NCI-H2227 (cell line): ENCODE measurements around the gene NCBP3.
A peak's percentile ranks its signal among the peaks of the same experiment; 100 is the strongest.
"Not testable (repeated sequence)": the region's sequence is repeated elsewhere in the genome, so short reads cannot be mapped to it uniquely, and the experiment has no call there.

Source experiments
- DNase-seq: peaks from one replicate; lab custom pipeline; 2025; ENCODE audit not compliant: unreplicated experiment; lab: John Stamatoyannopoulos, UW

NCBP3 gene

GRCh38 chr17:3848229-3848835 lies 2.3 kb upstream of the NCBP3 start:
- no peak for DNase-seq

DNA sequence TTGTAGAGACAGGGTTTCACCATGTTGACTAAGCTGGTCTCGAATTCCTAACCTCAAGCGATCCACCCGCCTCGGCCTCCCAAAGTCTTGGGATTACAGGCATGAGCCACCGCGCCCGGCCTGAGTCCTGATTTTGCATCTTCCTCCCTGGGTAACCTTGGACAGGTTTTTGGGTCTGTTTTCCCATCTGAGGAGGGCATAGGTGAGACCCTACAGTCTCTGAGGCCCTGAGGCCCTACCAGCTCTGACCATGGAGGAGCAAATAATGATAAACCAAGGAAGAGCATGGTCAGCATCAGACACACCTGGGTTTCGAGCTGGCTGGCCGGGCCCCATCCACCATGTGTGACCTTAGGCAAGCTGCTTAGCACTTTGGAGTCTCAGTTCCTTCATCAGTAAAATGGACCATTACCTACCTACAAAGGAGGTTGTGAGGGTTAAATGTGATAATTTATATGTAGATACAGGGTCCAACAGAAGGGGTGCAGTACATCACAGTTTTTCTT lies 1.2 kb upstream of the NCBP3 start:
- no peak for DNase-seq

DNA sequence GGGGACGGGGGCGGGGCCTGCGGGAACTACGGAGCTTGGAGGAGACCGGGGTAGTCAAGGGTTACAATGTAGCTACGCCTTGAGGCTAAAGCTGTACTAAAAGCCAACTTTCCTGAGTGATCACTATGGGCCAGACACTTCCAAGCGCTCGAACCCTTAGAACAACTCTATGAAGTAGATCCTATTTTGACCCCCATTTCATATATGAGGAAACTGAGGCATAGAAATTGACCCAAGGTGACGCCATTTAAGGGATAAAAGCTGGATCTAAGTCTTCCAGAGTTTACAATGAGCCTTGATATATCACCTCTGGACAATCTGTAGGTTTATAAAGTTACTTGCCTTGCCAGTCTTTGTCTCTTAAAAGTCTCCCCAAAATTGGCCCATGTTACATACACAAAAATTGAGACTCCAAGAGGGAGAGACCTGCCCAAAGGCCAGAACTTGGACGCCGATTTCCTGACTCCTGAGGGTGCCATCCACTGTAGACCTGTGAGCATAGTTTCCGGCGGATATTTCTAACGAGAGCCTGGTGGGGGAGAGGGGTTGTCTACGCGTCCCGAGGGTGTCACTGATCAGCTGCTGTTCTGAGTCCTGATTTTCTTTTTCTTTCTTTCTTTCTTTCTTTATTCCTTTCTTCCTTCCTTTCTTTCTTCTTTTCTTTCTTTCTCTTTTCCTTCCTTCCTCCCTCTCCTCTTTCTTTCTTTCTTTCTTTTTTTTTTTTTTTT lies 555 bp upstream of the NCBP3 start:
- no peak for DNase-seq

- peak; percentile 27 for DNase-seq
Measured at GRCh38 chr17:3845291-3845620, 790 bp downstream of the NCBP3 start.

DNA sequence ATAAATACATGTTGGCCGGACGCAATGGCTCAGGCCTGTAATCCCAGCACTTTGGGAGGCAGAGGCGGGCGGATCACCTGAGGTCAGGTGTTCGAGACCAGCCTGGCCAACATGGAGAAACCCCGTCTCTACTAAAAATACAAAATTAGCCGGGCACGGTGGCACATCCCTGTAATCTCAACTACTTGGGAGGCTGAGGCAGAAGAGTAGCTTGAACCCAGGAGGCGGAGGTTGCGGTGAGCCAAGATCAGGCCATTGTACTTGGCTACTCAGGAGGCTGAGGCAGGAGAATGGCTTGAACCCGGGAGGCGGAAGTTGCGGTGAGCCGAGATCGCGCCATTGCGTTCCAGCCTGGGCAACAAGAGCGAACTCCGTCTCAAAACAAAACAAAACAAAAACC lies 1.5 kb downstream of the NCBP3 start:
- not testable (repeated sequence) for DNase-seq

DNA sequence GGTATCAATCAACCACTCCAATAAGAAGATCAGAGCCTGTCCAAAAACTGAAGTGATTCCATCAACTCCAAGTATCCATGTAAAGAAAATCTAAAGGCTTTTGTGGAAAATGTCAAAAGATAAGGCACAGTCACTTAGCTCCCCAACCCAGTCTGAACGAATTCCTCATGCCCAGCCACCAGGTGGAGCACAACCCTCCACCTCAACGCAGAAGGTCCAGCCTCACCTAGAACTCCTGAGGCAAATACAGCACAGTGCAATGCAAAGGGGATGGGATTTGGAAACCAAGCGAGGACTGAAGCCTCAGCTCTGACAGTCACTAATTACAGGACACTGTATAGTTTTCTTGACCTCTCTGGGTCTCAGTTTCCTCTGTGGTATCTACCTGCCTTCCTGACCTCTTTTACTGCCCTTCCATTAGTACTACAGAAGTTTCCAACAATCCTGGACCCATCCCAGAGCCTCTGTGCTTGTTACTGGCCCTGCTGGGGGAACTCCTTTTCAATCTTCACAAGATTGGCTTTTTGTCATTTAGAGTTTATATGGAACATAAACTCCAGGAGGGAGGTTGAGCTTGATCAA lies 2.0 kb downstream of the NCBP3 start:
- DNase-seq = peak; percentile 15

DNA sequence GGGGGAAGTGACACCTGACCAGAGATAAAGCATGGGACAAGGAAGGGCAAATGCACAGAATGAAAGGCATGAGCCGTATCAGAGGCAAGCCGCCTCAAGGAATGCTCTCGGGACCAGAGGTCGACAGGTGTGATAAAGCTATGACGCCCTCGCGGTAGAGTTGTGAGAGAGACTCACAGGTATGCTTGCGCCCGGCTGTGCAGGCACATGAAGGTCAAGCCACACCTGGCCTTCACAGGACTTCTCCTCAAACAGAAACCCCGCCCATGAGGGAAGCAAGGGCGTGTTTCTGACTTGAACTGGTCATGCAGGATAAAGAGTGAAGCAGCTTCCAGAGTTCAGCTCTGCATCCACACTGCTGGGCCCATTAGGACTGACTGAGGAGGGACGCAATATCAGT lies 7.8 kb downstream of the NCBP3 start:
- DNase-seq = no peak

- DNase-seq = no peak
Measured at GRCh38 chr17:3836551-3836950, 9.5 kb downstream of the NCBP3 start.

DNA sequence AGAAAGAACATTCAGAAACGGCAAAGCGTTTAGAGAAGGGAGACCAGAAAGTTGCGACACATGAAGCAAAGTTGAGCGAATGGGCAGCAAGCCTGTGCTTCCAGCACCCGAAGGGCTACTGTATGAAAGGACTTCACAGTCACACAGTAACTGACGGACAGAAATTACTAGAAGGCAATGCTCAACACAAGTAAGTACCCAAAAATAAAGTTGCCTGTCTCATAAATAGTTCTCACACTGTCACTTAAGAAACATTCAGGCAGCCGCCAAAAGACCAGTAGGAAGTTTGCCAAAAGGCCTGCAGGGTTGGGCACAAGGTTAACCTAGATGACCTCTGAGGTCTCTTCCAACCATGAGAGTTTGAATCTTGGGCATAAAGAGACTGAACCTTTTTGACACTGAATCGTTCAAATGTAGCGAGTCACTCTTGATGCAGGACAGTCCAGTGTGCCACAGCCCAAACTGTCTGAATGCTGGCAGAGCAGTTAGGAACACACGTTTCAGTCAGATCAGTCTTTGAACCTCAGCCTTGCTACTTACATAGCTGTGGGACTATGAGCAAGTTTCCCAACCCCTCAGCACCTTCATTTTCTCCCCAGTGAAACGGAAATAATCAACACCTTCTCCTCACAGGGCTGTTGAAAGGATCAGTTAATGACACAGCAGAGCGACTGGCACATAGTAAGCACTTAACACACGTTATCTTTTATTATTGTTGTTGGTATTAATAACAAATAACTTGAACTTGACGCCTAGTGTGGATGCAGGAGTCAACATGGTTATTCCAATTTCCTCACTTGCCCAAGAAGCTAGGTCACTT lies 10.4 kb downstream of the NCBP3 start:
- DNase-seq = no peak

GRCh38 chr17:3834811-3835210 lies 11.2 kb downstream of the NCBP3 start:
- DNase-seq = no peak

- DNase-seq = no peak
Measured at GRCh38 chr17:3828852-3829232, 17.2 kb downstream of the NCBP3 start.

DNA sequence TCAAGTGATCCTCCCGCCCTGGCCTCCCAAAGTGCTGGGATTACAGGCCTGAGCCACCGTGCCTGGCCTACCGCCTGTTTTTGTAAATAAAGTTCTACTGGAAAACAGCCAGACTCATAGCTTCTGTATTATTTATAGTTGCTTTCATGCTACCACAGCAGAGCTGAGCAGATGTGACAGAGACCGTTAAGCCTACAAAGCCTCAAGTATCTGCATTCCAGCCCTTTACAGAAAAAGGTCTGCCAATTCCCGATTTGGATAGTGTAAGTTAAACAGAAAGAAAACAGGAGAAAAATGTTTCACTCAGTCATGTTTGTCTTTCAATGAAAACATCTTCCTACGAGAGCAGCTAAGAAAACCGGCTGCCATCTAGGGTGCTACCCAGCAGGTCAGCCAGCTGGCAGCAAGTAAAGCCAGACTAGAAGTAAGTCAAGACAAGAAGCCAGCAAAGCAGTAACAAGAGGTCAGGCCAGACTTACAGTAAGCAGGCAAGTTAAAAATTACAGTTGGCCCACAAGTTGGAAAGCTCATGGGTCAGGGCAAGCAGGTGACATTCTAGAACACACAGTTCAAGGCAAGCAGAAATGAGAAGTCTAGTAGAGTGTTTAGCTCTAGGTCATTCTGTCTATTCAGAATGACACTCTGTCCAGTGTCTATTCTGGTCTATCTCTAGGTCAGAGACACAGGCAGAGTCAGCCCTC lies 17.7 kb downstream of the NCBP3 start:
- DNase-seq = no peak

DNA sequence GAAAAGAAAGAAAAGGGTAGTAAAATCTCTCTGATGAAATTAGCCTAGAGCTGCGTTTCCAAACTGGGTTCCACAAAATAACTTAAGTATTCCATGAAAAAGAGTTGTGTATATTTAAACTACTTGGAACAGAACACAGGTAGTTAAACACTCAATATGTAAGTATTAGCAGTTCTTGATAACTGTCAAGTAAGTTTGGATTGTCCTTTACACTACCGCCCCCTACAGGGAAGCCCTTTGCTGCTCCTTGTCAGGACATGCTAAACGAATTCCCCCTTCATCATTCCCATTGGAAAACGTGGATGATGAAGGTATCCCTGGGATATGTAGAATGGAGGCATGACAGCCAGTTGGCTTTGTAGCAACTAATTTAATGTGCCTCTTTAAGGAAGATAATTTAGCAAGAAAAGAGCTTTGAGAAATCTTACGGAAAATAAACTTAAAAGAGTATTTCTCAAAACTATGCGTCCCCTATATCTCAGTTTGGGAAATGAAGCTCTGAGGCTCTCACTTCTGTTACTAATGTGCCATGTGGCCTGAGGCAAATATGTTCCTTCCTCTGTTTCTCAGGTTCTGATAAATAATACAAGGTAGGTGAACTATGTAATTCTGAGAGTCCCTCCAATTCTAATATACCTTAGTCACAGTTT lies 18.8 kb downstream of the NCBP3 start:
- peak; percentile 36 for DNase-seq

DNA sequence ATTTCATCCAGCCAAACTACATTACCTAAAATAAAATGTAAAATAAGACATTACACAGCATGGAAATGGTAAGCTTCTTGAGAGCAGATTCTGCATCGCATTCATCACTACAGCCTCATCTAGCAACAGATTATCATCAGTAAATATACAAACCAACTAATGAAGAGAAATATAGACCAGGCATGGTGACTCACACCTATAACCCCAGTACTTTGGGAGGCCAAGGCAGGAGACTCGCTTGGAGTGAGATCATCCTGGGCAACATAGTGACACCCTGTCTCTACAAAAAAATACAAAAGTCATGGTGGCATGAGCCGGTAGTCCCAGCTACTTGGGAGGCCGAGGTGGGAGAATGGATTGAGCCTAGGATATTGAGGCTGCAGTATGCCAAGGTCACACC lies 19.9 kb downstream of the NCBP3 start:
- no peak for DNase-seq

GRCh38 chr17:3821101-3821500 lies 24.9 kb downstream of the NCBP3 start:
- no peak for DNase-seq

GRCh38 chr17:3818786-3819185 lies 27.3 kb downstream of the NCBP3 start:
- no peak for DNase-seq

- DNase-seq = no peak
Measured at GRCh38 chr17:3817851-3818605, 28.0 kb downstream of the NCBP3 start.

DNA sequence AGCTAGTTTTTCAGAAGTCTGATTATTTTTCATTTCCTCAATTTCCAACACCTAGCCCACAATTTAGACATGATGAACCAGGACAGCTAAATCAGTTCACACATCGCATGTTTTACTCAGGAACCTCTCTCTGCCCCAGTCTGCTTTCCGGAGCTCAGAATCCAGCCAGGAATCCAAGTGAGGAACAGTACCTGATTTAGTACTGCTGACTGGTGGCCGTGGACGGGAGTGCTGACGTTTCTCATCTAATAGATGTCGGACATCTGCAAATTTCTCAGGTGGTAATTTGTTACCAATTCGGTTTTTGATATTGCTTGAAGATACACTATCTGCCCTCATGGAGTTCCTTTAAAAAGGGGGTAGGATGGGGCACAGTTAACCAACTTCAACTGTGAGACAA lies 30.1 kb downstream of the NCBP3 start:
- no peak for DNase-seq

- no peak for DNase-seq
Measured at GRCh38 chr17:3815122-3815521, 30.9 kb downstream of the NCBP3 start.

DNA sequence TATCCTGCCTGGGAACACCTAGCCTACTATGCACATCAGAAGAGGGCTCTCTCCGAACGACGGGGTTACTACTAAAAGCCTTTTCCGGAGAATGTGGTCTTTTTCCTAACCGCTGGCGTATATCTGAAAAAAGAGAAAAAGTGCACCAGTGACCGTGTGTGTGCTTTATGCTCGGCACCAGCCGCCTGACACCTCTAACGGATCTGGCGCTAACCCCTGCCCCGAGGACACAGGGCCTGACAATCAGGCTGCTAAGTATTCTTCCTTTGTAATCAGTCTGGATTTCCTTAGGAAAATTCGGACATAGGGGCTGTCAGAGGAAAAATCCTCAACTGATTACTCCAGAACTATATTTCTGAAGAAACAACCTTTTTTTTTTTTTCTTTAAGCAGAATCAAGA lies 31.7 kb downstream of the NCBP3 start:
- DNase-seq = no peak
